HL-60/S4 (cell line): ENCODE measurements around the gene ZNF106.

Experiments
- in situ Hi-C: fragments of 300-500 bp; cut with MboI; formaldehyde crosslinking; loops from 2 replicates; pipeline ENCODE4 v1.14.3; 2022; ENCODE audit warnings: low sequenced_read_pairs

Gene ZNF106

DNA sequence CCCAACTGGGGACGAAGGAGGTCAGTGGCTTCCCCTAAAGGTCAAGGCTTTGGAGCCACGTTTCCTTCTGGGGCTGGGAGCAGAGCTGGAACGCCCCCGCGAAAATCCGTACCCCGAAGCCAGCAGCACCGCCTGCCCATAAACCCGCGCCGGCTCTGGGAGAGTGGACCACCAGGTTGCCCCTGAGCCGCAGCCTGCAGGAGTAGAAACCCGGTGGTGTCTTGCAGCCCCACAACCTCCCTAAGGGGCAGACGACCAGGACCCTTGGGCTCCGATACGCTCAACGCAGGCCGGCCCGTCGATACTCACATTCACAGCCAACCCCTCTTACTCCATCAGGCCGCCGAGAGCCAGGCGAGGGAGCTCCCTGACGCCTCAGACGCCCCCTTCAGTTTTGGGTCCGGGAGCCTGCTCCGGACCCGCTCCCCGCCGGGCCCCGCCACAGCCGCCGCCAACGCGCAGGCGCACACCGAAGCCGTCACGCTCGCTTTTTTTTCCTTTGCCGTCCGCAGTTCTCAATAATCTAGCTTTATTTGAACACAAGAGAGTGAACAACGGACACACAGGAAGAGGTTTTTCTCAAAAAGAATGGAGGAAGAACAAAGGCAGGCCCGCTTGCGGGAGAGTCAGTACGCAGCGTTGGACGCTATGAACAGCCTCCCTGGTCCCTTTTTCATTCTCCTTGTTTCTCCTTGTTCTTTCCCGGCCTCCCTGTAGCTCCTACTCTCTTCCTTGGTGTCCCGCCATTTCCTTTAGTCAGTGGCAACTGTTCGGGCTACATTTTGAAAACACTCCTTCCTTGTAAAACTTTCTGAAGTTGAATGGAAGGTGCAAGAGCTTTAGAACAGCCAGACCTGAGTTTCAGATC is at the start of gene ZNF106:
Gene ZNF106 (minus strand): TSS at position 471 of the 868 bp plus-strand sequence. CDS start 18,852 bp downstream, outside the sequence.
- in situ Hi-C loops = no loop called here

DNA sequence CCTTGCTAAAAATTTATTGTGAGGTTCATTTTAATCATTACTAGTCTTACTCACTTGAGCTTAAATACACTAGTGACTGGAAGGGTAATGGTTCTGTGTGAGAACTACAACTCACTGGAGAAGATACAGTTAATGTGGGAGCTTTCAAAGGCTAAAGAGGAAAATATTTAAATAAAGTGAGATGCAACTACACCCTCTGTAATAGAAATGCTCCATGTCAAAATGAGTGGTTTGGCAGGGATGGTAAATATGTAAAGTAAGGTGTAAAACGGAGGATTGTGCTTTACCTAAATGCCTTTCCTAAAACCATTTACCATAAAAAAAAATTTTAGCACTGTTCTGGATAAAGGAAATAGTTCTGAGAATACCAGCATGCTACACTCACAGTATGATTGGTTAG is 42.3 kb upstream of the ZNF106 start:
- in situ Hi-C loops = no loop called here

DNA sequence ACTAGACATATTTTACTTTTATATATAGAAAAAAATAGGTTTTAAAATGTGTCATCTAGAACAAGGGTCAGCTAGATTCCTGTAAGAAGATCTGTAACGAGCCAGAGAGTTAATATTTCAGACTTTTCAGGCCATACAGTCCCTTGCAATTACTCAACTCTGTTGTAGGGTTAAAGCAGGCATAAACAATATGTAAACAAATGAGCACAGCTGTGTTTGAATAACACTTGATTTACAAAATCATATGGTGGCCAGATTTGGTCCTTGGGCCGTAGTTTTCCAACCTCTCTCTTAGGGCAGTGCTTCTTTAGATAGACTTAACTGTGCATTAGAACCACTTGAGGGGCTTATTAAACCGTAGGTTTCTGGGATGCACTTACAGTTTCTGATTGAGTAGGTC is 38.0 kb upstream of the ZNF106 start:
- in situ Hi-C loops = no loop called here

DNA sequence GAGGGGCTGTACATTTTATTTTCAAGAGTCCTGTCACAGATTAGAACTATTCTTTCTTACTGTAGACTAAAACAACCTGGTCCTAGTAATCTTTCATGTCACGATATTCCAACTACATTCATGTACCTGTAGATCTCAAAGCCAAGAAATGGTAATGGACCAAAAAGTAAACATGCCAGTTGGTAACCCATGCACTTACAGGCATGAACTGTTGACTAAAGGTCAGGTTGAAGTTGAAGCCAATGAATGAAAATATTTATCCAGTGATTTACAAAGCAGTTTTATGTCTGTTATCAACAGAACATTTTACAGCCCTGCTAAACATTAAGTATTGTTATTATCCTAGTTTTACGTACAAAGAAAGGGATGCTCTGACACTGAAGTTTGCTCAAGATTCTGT is 32.4 kb upstream of the ZNF106 start:
- in situ Hi-C loops = no loop called here

DNA sequence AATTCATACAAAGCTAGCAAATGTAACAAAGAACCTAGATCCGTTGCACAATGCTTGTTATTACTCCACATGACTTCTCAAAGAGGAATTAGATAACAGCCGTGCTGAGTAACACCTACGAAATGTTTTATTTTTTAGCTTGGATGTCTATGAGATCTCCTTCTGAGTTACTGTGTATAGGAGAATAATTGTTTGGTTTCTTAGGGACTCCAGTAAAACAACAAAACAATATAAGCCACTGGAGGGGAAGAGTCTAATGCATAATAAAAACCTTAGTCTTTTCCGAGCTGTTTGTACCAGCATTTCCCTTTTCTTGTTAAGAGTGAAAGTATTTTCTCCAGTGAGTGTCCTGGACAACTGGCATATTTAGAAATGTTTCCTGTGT is 20.1 kb upstream of the ZNF106 start:
- in situ Hi-C loops = no loop called here

DNA sequence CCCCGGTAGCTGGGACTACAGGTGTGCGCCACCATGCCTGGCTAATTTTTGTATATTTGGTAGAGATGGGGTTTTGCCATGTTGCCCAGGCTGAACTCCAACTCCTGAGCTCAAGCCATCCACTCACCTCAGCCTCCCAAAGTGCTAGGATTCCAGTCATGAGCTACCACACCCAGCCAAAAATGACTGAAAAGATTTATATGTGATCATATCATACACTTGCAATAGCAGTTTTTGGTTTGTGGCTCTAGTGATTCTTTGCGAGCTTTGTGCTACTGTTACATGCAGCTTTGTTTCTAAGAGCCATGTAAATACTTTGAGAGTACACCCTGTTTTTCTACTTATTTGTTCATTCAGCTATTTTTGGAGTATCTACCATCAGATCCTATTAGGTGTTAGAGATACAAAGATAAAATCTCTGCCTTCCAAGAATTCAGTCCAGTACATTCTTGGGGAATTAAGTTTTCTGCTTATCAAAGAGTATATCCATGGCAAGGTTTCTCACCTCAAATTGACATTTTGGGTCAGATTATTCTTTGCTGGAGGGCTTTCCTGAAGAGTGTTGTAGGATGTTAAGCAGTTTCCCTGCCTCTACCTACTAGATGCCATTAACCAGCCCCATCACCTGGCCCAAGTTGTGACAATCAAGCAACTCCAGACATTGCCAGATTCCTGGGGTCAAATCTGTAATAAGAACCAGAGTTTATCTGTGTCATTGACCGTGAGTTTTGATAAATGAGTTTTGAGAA is 19.5 kb upstream of the ZNF106 start:
- in situ Hi-C loops = no loop called here

DNA sequence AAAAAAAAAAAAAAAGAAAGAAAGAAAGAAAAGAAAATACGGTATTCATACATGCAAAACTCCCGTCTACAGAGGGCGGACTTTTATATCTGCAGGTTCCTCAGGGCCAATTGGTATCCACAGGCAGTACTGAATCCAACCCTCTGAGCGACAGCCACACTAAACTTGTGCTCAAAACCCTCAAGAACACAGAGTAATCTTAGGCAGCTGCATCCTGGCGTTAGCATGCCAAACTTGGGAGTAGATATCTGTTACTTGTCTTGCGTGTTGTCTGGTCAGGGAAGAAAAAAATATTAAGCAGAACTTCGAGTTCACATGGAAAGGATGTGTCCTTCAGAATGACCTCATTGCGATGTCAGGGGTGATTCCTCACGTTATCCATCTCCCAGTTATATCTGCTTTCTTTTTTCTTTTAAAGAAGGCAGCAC is 17.3 kb upstream of the ZNF106 start:
- in situ Hi-C loops = no loop called here

DNA sequence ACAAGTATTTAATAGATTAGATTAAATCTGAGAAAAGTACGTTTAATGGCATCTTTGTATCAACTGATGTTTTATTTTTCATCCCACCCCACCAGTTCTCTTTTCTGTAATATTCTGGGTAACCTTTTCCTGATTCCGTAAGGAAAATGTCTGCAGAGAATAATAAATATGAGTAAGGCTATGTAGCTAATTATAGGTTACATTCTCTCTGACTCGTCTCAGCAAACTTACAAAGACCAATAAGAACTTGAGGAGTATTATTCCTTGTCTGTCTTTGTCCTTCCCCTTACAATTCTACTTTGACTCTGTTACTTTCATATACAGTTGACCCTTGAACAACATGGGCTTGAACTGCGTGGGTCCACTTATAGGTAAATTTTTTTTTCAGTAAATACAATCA is 16.6 kb upstream of the ZNF106 start:
- in situ Hi-C loops = no loop called here

DNA sequence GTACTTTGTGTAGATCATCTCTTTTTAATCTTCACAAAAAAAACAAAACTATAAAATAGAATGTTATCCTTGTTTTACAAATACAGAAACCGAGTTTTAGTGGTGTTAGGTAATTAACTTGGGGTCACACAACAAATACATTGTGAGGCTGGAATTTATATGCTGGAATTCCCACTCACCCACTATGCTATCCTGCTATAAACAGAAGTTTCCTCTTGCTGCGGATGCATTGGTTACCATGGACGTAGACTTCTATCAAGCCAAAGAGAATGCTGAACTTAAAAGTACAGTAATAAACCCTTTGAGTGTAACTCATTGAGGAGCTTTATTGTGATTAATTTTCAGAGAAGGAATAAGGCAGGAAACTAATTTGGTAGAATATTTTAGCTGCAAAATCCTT is 13.7 kb upstream of the ZNF106 start:
- in situ Hi-C loops = no loop called here

DNA sequence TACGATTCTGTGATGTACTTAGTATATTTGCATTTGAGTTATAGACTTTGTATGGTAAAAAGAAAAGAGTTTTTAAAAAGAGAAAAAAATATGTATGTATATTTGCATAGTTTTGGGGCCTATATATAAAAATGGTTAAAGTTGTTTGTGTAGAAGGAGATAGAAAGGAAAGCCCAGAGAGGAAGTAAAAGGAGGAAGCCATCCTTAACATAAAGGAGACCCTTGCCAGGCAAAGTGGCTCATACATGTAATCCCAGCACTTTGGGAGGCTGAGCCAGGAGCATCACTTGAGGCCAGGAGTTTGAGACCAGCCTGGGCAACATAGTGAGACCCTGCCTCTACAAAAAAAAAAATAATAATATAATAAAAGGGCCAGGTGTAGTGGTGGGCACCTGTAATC is 12.9 kb upstream of the ZNF106 start:
- in situ Hi-C loops = no loop called here

DNA sequence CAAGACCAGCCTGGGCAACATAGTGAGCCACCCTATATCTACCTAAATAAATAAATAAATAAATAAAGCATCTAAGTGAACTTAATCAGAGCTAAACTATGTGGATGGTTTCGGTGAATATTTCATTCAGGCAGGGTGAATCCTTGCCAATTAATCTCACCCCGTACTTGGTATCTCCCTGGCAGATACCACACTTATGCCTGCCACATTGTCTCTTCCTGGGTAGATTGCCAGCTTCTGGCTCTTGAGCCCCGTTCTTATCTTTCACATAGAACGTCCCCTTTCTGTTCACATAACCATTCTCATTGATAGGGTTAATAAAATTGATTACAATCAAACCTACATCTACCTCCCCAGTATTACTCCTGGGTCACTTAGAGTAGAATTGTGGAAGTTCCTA is 11.5 kb upstream of the ZNF106 start:
- in situ Hi-C loops = no loop called here

DNA sequence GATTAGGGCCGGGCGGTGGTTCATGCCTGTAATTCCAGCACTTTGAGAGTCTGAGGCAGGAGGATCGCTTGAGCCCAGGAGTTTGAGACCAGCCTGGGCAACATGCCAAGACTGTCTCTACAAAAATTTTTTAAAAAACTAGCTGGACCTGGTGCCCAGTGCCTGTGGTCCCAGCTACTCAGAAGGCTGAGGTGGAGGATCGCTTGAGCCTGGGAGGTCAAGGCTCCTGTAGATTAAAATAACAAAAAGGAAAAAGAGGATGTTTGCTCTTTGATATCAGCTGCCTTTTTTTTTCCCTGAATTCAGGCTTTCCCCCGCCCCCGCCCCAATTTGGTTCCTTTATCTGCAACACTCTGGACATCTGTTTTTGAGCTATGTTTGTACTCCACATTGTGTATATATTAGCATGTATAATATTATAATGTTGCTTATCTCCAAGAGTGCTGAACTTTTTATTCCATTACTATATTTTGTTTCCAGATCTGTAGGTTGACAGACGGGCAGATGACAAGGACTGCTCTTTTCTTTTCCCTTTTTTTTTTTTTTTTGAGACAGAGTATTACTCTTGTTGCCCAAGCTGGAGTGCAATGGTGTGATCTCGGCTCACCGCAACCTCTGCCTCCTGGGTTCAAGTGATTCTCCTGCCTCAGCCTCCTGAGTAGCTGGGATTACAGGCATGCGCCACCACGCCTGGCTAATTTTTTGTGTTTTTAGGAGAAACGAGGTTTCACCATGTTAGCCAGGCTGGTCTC is 9.1 kb upstream of the ZNF106 start:
- in situ Hi-C loops = no loop called here

DNA sequence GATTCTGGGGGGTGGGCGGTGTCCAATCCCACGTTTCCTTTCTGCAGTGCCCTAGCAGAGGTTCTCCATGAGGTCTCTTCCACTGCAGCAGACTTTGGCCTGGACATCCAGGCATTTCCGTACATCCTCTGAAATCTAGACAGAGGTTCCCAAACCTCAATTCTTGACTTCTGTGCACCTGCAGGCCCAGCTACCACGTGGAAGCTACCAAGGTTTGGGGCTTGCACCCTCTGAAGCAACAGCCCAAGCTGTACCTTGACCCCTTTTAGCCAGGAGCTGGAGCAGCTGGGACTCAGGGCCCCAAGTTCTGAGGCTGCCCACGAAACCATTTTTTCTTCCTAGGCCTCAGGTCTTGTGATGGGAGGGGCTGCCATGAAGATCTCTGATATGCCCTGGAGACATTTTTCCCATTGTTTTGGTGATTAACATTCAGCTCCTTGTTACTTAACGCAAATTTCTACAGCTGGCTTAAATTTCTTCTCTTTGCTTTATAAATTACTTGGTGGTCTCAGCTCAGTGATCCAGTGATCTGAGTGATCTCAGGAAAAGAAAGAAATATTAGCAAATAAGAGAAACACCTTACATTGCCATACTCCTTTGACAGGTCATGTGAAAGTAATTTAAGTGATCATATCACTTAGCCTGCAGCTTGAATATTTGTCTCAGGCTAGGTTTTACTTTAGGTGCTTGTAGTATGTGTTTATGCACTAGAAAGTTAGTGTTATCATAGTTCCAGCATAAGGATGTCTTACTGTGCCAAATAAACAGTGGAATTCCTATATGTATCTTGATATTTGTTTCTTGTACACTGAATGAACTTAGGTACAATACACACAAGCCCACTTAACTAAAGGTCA is 7.5 kb upstream of the ZNF106 start:
- in situ Hi-C loops = no loop called here

DNA sequence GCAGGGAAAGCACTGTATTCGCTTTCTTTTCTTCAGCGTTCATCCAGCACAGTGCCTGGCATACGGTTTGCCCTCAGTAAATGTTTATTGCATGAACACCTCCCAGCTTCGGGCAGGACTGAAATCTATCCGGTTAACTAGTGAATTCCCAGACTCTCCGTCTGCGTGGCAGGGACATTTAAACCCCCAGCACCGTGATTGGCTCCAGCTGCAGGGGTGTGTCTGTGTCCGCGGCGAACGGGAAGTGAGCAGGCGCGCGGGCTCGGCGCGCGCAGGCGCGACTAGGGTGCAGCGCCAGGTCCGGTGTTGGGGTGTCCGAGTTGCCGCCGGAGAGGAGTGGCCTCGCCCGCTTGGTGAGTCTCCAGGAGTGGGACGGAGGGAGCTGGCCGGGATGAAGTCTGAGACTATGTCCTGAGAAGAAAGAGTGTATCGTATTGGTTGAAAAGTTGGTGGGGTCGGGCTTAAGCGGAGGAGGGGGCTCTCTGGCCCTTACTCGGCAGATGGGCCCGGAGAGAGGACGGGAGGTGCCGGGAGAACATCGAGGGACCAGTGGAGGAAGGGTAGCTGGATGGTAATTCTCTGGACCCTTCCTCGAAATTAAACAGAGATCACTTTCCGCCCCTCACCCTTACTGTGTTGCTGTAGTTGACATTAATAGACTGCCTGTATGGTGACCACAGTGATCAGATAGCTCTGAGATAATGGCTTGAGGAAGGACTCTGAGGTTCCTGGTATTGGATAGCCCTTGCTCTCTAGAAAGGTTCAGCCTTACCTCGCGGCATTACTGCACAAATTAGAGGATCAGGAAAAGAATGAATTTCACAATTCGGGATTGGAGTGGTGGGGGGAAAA is 4.6 kb upstream of the ZNF106 start, which contains the start of gene SNAP23:
Gene SNAP23 (plus strand): TSS at position 274 of the 852 bp plus-strand sequence. CDS start 16,213 bp downstream, outside the sequence.
- in situ Hi-C loops = no loop called here

DNA sequence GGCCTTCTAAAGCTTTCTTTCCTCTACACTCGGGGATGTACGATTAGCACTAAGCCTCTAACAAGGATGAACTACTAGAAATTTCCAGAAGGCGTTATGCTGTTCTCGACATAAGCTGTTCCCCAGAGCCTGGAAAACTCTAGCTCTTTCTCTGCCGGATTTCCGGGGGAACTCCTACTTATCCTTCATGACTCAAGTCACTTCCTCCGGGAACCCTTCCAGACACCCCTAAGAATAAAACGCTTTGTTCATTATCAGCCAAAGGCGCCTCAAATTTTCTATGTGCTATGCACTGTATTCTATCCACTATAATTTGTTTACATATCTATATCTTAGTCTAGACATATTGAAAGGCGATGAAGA is 4.0 kb upstream of the ZNF106 start:
- in situ Hi-C loops = no loop called here

DNA sequence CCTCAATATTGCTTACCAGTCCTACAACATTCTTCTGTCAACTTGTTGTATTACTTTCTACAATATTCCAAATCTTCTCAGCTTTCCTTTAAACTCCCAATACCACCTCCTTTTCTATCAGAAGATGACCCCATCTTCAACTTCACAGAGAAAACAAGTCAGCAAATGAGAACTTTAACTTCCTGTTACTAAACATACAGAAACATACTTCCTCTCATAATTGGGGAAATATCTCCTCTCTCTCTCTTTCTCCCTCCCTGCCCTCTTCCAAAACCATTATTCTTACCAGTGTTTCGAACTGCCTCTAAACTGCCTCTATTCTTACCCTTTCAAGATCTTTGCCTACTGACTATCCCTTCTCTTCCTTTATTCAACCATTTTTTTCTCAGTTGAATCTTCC is 2.7 kb upstream of the ZNF106 start:
- in situ Hi-C loops = no loop called here

DNA sequence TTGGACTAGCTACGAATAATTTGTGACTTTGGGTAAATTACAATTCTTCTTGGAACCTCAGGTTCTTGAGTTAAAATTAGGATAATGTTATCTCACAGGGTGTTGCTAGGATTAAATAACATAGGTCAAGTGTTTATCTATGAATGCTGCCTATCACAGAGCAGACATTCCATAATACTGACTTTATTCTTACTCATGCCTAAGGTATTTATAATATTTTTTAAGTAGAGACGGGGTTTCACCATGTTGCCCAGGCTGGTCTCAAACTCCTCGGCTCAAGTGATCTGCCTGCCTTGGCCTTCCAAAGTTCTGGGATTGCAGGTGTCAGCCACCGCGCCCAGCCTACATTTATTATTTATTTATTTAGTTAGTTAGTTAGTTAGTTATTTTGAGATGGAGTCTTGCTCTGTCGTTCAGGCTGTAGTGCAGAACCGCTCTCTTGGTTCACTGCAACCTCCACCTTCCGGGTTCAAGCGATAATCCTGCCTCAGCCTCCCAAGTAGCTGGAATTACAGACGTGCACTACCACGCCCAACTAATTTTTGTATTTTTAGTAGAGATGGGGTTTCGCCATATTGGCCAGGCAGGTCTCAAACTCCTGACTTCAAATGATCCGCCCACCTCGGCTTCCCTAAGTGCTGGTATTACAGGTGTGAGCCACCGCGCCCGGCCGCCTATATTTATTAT is 741 bp upstream of the ZNF106 start:
- in situ Hi-C loops = no loop called here

DNA sequence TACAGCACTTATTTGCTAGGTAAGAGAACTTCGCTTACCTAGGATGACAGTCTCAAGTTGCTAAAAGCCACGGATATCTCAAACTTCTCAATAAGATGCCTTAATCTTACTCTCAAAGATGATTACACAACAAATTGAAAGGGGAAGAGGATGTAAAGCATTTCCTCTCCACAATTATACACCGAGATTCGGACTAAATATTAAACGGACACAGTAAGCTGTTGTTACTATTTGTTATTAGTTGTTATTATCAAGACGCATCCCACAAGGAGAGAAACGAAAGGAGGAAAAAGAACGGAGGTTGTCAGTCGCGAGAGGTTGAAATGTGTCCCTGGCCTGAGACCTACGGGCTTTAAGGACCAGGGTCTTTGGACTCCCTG is 660 bp downstream of the ZNF106 start:
- in situ Hi-C loops = no loop called here

DNA sequence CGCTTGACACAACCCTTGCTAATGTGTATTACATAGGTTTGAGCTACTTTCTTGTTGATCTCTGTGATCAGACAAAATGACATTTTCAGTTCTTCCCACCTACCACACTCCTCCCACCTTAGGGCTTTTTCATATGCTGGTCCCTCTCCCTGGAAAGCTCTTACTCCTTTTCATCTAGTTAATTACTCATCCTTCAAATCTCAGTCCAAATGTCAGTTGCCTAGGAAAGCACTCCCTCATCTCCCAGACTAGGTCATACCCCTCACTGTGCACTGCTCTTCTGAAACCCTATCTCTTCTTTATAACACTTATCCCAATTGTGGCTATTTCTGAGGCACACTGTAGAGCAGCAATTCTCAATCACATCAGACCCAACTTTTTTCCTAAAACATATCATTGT is 7.3 kb downstream of the ZNF106 start:
- in situ Hi-C loops = no loop called here
